ENCODE measurements around the gene ADAM15.

ADAM15 gene

DNA sequence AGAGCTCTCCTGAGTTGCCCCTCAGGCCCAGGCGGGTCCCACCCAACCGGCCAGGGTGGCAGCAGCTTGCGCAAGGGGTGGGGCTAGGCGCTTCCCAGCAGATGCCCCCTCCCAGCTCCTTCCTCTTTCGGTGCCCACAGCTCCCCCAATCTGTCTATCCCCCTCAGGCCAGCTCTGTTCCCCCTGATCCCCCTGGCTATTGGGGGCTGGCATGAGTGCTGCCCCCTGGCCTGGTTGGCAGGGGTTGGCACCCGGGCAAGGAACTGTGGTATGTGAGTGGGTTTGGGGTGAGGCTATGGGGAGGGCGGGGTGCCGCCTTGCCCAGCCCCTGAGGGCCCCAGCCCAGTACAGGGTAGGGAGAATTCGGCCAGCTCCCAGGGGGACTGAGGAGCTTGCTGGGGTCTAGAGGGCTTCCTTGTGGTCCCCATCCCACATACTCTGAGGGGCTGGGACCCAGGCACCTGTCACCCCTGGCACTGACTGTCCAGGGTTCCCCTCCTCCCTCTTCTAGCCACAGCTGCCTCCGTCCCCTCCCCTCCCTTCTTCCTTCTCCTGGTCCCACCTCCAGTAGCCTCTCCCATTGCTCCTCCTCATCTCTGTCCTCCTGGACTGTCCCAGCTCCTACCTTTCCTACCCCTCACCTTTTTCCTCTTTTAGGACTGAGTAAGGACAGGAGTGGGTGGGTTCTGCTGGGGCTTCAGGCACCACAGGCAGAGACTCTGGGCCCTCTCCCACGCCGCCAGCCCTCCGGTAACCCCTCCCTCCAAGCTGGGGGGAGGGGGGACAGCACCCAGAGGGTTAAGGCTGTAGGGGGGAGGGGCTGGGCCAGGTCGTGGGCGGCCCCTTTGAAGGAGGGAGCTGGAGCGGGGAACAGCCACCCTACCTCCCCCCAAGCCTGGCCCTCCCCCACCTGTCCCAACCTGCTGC is 42.8 kb upstream of the ADAM15 start:
- Histone ChIP-seq H3K9ac (ENCODE audit: low read depth, low read length) (peak overlapping the region; percentile 39), H3K36me3 (ENCODE audit: insufficient read depth, low read length) (no peaks in the 10 kb centered on the region), H3K4me1 (ENCODE audit: insufficient read depth, low read length) (peaks cover 23% of the 10 kb centered on the region; the same call in 1 of the 2 replicates), H3K9me3 (ENCODE audit: control insufficient read depth, insufficient read depth, low read length) (no peaks in the 10 kb centered on the region)

GRCh38 chr1:155009221-155009711 is 41.9 kb upstream of the ADAM15 start:
- Histone ChIP-seq H3K9ac (ENCODE audit: low read depth, low read length) (no peak overlapping the region), H3K36me3 (ENCODE audit: insufficient read depth, low read length) (no peaks in the 10 kb centered on the region), H3K4me1 (ENCODE audit: insufficient read depth, low read length) (peaks cover 27% of the 10 kb centered on the region; the same call in 1 of the 2 replicates), H3K9me3 (ENCODE audit: control insufficient read depth, insufficient read depth, low read length) (no peaks in the 10 kb centered on the region)

DNA sequence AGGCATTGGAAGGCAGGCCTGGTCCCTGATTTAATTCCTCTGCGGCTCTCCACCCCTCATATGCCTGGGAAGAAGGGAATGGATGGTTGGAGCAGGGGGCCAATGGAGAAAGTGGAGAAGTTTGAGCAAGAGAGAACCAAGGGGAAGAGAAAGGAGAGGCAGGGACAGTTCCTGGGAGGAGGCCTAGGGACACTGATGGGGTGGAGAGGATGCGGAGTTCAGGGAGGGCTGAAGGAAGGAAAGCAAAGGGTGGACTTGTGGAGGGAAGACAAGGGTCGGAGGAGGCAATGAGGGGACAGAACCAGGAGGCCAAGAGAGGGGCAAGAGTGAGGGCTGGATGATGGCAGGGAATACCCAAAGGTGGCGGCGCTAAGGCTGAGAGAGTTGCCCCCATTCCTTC is 41.4 kb upstream of the ADAM15 start:
- Histone ChIP-seq H3K9ac (ENCODE audit: low read depth, low read length) (no peak overlapping the region), H3K9me3 (ENCODE audit: control insufficient read depth, insufficient read depth, low read length) (no peaks in the 10 kb centered on the region), H3K4me1 (ENCODE audit: insufficient read depth, low read length) (peaks cover 22% of the 10 kb centered on the region; the same call in 1 of the 2 replicates), H3K36me3 (ENCODE audit: insufficient read depth, low read length) (no peaks in the 10 kb centered on the region)

- peaks cover 21% of the 10 kb centered on the region; the same call in 1 of the 2 replicates for H3K4me1 ChIP-seq (ENCODE audit: insufficient read depth, low read length)
- no peak overlapping the region for H3K9ac ChIP-seq (ENCODE audit: low read depth, low read length)
- peaks cover 2% of the 10 kb centered on the region; the same call in 1 of the 2 replicates for H3K36me3 ChIP-seq (ENCODE audit: insufficient read depth, low read length)
- no peaks in the 10 kb centered on the region for H3K9me3 ChIP-seq (ENCODE audit: control insufficient read depth, insufficient read depth, low read length)
Measured at GRCh38 chr1:155010211-155010918, 40.8 kb upstream of the ADAM15 start.

DNA sequence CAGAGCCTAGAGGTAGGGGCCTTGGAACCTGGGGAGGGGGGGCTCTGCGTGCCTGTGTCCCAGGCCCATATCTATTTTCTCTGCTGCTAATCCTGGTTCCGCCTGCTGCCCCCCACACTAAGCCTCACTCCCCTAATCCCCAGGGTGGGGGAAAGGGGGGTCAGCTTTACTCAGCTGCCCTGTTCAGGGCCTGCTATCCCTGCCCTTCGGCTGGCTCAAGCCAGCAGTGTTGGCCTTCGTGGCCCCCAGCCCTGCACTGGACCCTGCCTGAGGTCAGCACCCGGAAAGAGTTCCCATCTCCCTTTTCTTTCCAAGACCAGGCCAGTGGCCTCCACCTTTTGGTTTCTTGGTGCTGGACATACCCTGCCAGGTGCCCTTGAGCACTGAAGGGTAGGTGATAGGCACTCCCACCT is 40.1 kb upstream of the ADAM15 start:
- Histone ChIP-seq H3K36me3 (ENCODE audit: insufficient read depth, low read length) (peaks cover 2% of the 10 kb centered on the region; the same call in 1 of the 2 replicates), H3K9me3 (ENCODE audit: control insufficient read depth, insufficient read depth, low read length) (no peaks in the 10 kb centered on the region), H3K9ac (ENCODE audit: low read depth, low read length) (no peak overlapping the region), H3K4me1 (ENCODE audit: insufficient read depth, low read length) (peaks cover 21% of the 10 kb centered on the region; the same call in 1 of the 2 replicates)

DNA sequence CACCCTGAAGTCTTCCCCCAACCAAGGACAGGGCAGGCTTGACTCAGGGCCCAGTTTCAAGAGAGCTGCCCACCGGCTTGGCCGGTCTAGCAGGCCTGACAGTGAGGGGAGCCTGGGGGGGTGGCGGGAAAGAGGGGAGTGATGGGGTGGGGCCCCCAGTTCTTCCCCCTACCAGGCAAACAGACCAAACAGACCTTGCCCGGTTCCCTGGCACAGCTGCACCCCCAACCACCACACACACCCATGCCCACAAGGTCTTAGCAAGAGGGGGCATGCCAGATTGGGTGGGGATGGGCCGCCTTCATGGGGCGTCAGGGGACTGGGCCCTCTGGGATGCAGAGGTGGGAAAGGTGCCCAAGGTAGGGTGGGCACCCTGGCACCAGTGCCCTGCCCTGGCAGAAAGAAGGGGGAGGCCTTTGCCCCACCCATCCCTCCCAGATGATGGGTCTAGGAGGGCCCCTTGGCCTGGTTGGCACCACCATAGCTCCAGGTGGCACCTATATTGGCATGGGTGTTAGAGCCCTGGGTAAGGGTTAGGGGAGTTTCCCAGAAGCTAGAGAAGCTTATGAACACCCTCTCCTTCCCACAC is 39.6 kb upstream of the ADAM15 start:
- no peak overlapping the region for H3K9ac ChIP-seq (ENCODE audit: low read depth, low read length)
- H3K4me1 ChIP-seq (ENCODE audit: insufficient read depth, low read length) = peaks cover 21% of the 10 kb centered on the region; the same call in 1 of the 2 replicates
- no peaks in the 10 kb centered on the region for H3K9me3 ChIP-seq (ENCODE audit: control insufficient read depth, insufficient read depth, low read length)
- peaks cover 2% of the 10 kb centered on the region; the same call in 1 of the 2 replicates for H3K36me3 ChIP-seq (ENCODE audit: insufficient read depth, low read length)

DNA sequence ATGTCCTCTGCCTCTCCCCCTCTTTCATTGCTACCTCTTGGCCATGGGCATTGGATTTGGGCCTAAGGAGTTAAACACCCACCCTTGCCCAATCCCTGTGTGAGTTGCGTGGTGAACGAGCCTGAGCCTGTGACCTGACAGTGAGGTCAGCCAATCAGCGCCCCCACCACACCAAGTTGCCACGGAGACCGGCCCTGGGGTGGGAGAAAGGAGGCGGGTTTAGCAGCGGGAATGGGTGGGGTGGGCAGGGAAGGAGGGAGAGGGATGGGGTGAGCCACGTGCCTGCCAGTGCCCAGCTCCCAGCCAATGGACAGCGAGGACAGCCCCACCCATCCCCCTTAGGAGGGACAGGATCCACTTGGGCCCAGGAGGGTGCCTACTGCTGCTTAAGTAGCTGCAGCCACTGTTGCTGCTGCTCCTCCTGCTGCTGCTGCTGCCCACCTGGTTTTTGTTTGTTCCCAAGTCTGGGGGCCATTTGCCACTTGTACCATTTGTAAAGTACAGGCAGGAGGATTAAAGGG is 39.0 kb upstream of the ADAM15 start:
- Histone ChIP-seq H3K9ac (ENCODE audit: low read depth, low read length) (no peak overlapping the region), H3K4me1 (ENCODE audit: insufficient read depth, low read length) (peaks cover 24% of the 10 kb centered on the region; the same call in 1 of the 2 replicates), H3K36me3 (ENCODE audit: insufficient read depth, low read length) (peaks cover 2% of the 10 kb centered on the region; the same call in 1 of the 2 replicates), H3K9me3 (ENCODE audit: control insufficient read depth, insufficient read depth, low read length) (no peaks in the 10 kb centered on the region)

DNA sequence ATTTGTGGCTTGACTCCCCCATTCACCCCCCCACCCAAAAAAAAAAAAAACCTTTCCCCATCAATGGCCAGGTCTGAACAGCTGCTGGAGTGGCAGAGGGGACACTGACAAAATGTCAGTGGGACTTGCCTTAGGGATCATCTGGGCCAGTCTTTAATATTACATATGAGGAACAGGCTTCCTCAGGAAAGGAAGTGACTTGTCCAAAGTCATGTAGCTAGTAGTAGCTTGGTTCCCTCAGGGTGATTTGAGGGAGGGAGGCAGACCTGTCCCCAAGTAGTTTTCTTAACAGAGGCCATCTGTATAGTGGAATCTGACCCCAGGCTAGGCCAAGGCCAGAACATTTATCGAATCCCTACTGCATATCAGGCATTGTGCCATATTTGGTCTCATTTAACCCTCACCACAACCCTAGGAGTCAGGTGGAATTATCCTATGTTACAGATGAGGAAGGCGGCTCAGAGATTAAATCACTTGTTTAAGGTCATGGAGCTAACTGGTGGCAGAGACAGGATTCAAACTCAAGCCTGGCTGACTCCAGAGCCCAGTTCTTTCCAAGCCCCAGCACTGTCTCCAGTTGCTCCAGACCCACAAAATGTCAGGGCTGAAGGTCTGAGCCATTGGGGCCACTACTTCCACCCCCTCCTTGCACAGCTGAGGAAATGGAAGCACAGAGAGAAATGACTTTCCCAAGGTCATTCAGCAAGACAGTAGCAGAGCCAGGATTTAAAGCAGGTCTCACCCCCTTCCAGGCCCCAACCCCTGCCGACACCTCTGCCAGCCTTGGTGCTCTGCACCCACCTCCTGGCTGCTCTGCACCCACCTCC is 38.1 kb upstream of the ADAM15 start:
- H3K4me1 ChIP-seq (ENCODE audit: insufficient read depth, low read length) = peaks cover 28% of the 10 kb centered on the region; the same call in 1 of the 2 replicates
- H3K9me3 ChIP-seq (ENCODE audit: control insufficient read depth, insufficient read depth, low read length) = no peaks in the 10 kb centered on the region
- peaks cover 2% of the 10 kb centered on the region; the same call in 1 of the 2 replicates for H3K36me3 ChIP-seq (ENCODE audit: insufficient read depth, low read length)
- H3K9ac ChIP-seq (ENCODE audit: low read depth, low read length) = no peak overlapping the region

DNA sequence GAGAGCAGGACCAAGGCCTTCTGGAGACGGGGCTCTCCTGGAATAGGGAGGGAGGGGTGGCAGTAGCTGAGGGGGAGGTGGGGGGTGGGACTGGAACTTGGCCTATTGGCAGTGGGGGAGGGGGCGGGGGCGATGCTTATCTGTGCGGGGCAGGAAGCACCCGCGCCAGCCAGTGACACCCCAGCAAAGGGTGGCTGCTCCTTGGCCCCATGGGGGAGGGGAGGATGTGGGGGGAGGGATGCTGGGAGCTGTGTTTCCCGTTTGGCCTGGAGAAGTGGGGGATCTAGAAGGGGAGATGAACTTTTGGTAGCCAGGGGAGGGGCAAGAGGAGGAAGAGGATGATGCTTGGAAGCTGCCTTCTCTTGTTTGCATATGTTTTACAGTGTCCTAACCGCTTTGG is 37.5 kb upstream of the ADAM15 start:
- Histone ChIP-seq H3K4me1 (ENCODE audit: insufficient read depth, low read length) (peaks cover 24% of the 10 kb centered on the region; the same call in 1 of the 2 replicates), H3K36me3 (ENCODE audit: insufficient read depth, low read length) (peaks cover 2% of the 10 kb centered on the region; the same call in 1 of the 2 replicates), H3K9ac (ENCODE audit: low read depth, low read length) (no peak overlapping the region), H3K9me3 (ENCODE audit: control insufficient read depth, insufficient read depth, low read length) (no peaks in the 10 kb centered on the region)

DNA sequence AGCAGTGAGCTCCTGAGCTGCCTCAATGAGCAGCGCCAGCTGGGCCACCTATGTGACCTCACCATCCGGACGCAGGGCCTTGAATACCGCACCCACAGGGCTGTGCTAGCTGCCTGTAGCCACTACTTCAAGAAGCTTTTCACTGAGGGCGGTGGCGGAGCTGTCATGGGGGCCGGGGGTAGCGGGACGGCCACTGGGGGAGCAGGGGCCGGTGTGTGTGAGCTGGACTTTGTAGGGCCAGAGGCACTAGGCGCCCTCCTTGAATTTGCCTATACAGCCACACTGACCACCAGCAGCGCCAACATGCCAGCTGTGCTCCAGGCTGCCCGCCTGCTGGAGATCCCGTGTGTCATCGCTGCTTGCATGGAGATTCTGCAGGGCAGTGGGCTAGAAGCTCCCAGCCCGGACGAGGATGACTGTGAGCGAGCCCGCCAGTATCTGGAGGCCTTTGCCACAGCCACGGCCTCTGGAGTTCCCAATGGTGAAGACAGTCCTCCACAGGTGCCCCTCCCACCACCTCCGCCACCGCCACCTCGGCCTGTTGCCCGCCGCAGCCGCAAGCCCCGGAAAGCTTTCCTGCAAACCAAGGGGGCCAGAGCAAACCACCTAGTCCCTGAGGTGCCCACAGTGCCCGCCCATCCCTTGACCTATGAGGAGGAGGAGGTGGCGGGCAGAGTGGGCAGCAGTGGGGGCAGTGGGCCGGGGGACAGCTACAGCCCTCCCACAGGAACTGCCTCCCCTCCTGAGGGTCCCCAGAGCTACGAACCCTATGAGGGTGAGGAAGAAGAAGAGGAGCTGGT is 36.2 kb upstream of the ADAM15 start:
- H3K4me1 ChIP-seq (ENCODE audit: insufficient read depth, low read length) = peaks cover 27% of the 10 kb centered on the region; the same call in 1 of the 2 replicates

DNA sequence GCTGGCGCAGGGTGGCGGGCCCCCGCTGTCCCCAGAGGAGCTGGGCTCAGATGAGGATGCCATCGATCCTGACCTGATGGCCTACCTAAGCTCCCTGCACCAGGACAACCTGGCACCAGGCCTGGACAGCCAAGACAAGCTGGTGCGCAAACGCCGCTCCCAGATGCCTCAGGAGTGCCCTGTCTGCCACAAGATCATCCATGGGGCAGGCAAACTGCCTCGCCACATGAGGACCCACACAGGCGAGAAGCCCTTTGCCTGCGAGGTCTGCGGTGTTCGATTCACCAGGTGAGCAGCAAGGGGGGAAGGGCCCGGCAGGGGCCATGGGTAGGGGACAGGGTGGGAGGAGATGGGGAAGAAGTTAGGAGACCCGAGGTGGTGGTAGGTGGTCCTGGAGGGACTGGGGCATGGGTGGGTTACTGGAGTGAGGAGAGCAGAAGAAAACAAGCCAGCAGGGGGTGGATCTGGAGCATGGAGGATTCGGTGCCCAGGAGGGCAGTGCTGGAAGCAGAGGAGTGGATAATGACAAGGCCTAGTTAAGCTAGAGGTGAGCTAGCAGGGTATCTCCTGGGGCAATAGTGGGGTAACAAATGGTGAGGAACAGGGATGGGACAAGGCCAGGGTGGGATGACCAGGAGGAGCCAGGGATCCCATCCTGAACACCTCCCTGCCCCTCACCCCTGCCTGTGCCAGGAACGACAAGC is 35.4 kb upstream of the ADAM15 start:
- peaks cover 27% of the 10 kb centered on the region; the same call in 1 of the 2 replicates for H3K4me1 ChIP-seq (ENCODE audit: insufficient read depth, low read length)
- no peak overlapping the region for H3K9ac ChIP-seq (ENCODE audit: low read depth, low read length)
- no peaks in the 10 kb centered on the region for H3K9me3 ChIP-seq (ENCODE audit: control insufficient read depth, insufficient read depth, low read length)
- peaks cover 2% of the 10 kb centered on the region; the same call in 1 of the 2 replicates for H3K36me3 ChIP-seq (ENCODE audit: insufficient read depth, low read length)

More for the DNA sequence above, 36.2 kb upstream of the ADAM15 start:
- Histone ChIP-seq H3K36me3 (ENCODE audit: insufficient read depth, low read length) (peaks cover 2% of the 10 kb centered on the region; the same call in 1 of the 2 replicates), H3K9ac (ENCODE audit: low read depth, low read length) (no peak overlapping the region), H3K9me3 (ENCODE audit: control insufficient read depth, insufficient read depth, low read length) (no peaks in the 10 kb centered on the region)

GRCh38 chr1:155016231-155016831 is 34.8 kb upstream of the ADAM15 start:
- H3K4me1 ChIP-seq (ENCODE audit: insufficient read depth, low read length) = peaks cover 27% of the 10 kb centered on the region; the same call in 1 of the 2 replicates
- no peak overlapping the region for H3K9ac ChIP-seq (ENCODE audit: low read depth, low read length)
- no peaks in the 10 kb centered on the region for H3K9me3 ChIP-seq (ENCODE audit: control insufficient read depth, insufficient read depth, low read length)
- H3K36me3 ChIP-seq (ENCODE audit: insufficient read depth, low read length) = peaks cover 2% of the 10 kb centered on the region; the same call in 1 of the 2 replicates
